ENCODE measurements around the gene SLC8A1.
"Not testable (repeated sequence)": the region's sequence is repeated elsewhere in the genome, so short reads cannot be mapped to it uniquely, and the experiment has no call there.

Gene SLC8A1

DNA sequence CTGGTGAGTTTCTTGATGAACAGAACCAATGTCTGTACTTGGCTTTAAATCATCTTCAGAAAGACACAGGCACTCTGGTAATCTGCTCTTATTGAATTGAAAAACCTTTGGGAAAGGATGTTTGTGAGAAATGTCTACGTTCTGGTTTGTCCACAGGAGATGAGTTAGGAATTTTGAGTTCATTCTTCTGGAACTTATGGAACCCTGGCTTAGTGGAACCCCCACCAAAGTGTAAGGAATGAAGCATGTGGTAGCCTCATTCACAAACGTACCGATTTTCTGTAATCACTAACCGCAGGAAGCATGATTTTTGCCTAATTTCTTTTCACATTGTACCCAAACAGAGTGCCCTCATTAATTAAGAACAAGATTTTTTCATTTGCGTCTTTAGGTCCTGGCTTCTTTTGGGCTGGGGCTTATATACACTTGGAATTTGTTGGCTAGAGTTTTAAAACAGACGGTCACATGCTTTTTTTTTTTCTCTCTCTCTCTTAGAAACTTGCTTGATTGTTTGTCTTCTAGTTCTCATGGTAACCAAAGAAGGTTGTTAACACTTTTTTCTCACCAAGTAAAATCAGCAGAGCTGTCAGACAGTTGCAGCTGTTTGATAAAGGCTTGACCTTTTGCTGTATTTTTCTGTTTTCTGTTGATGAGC lies 358.7 kb downstream of the SLC8A1 start:
- ATAC-seq: no peak

DNA sequence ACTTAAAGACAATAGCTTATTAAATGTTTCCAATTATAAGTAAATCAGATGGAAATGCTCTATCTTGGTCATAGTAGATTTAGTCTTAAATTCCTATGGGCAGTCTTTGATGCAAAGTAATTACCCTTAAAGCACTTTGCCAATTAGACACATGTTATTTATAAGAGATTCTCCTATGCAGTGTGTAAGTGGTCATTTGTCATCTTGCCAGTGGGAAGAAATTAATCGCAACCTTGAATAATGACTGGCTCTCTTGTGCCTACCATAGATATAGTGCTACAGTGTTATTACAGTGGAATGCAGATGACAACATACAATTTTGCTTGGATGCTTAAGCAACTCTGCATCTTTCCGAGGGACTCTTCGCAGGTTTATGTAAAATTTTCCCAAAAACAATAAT lies 361.8 kb downstream of the SLC8A1 start:
- Mint-ChIP-seq H3K4me1 (no peaks in the 10 kb centered on the region), H3K27ac (no peak overlapping the region), H3K36me3 (no peaks in the 10 kb centered on the region), H3K9me3 (peaks cover 10% of the 10 kb centered on the region), H3K4me3 (no peak overlapping the region)
- DNase-seq (ENCODE audit: low spot score in 2 of 2): no peak
- no peak for ATAC-seq

More for the DNA sequence above, 358.7 kb downstream of the SLC8A1 start:
- Mint-ChIP-seq H3K4me3 (no peak overlapping the region), H3K27ac (no peak overlapping the region), H3K4me1 (no peaks in the 10 kb centered on the region), H3K9me3 (peaks cover 11% of the 10 kb centered on the region), H3K36me3 (no peaks in the 10 kb centered on the region)
- DNase-seq (ENCODE audit: low spot score in 2 of 2): no peak

DNA sequence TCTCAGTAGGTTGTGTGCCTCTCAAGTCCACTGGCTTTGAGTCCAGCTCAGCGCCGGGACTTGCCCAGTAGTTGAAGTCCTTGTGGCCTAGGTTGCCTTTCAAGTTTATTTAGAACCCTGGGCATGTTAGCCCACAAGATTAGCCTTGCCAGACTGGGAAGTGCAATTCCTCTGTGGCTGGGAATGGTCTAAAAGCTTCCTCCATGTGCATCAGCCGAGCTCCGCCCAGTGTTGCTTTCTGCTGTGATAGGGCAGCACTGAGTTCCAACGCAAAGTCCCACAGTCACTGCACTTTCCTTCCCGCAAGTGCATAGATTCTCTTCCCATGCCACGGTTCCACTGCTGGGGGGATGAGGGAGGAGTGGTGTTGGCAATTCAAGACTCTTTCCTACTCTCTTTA lies 364.0 kb downstream of the SLC8A1 start:
- no peak for DNase-seq (ENCODE audit: low spot score in 2 of 2)

DNA sequence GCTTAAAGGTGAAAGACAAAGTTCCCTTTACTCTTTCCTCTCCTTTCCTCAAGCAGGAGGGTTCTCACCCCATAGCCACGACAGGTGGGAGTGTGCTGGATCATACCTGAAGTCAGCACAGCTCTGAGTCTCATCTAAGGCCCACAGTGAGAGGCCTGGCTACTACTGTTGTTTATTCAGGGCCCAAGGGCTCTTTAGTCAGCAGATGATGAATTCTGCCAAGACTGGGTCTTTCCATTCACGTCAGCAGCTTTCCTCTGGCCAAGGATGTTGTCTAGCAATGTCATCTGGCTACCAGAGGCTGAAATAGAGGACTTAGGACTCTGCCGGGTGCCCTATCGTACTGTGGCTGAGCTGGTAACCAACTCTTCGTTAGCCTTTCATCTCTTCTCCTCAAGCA lies 364.5 kb downstream of the SLC8A1 start:
- no peaks in the 10 kb centered on the region for H3K4me1 Mint-ChIP-seq
- no peak overlapping the region for H3K4me3 Mint-ChIP-seq
- ATAC-seq (no peak), DNase-seq (ENCODE audit: low spot score in 2 of 2) (no peak)
- H3K36me3 Mint-ChIP-seq: no peaks in the 10 kb centered on the region
- peaks cover 17% of the 10 kb centered on the region for H3K9me3 Mint-ChIP-seq
- H3K27ac Mint-ChIP-seq: no peak overlapping the region

More for the DNA sequence above, 364.0 kb downstream of the SLC8A1 start:
- Mint-ChIP-seq H3K27ac (no peak overlapping the region), H3K4me1 (no peaks in the 10 kb centered on the region), H3K9me3 (peaks cover 17% of the 10 kb centered on the region), H3K4me3 (no peak overlapping the region), H3K36me3 (no peaks in the 10 kb centered on the region)
- no peak for ATAC-seq

DNA sequence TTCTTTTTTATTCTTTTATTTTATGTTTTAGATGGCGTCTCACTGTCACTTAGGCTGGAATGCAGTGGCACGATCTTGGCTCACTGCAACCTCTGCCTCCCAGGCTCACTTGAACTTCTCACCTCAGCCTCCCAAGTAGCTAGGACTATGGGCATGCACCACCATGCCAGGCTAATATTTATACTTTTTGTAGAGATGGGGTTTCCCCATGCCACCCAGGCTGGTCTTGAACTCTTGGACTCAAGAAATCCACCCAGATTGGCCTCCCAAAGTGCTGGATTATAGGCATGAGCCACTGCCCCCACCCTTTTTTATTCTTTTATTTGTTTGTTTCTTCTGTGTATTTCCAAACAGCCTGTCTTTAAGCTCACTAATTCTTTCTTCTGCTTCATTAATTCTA lies 366.1 kb downstream of the SLC8A1 start:
- Mint-ChIP-seq H3K36me3 (no peaks in the 10 kb centered on the region), H3K27ac (no peak overlapping the region), H3K4me1 (no peaks in the 10 kb centered on the region), H3K9me3 (peaks cover 17% of the 10 kb centered on the region), H3K4me3 (no peak overlapping the region)
- DNase-seq (ENCODE audit: low spot score in 2 of 2) (no peak), ATAC-seq (no peak)

DNA sequence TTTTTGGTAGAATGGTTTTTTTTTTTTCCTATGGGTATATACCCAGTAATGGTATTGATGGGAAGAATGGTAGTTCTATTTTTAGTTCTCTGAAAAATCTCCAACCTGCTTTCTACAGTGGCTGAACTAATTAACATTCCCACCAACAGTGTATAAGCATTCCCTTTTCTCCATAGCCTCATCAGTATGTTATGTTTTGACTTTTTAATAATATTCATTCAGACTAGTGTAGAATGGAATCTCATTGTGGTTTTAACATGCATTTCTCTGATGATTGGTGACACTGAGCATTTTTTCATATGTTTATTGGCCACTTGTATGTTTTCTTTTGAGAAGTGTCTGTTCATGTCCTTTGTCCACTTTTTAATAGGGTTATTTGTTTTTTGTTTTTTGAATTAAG lies 378.6 kb downstream of the SLC8A1 start:
- H3K4me1 Mint-ChIP-seq; H3K27ac Mint-ChIP-seq; H3K36me3 Mint-ChIP-seq; DNase-seq (ENCODE audit: low spot score in 2 of 2); H3K4me3 Mint-ChIP-seq; ATAC-seq: not testable (repeated sequence)
- peaks cover 15% of the 10 kb centered on the region for H3K9me3 Mint-ChIP-seq

DNA sequence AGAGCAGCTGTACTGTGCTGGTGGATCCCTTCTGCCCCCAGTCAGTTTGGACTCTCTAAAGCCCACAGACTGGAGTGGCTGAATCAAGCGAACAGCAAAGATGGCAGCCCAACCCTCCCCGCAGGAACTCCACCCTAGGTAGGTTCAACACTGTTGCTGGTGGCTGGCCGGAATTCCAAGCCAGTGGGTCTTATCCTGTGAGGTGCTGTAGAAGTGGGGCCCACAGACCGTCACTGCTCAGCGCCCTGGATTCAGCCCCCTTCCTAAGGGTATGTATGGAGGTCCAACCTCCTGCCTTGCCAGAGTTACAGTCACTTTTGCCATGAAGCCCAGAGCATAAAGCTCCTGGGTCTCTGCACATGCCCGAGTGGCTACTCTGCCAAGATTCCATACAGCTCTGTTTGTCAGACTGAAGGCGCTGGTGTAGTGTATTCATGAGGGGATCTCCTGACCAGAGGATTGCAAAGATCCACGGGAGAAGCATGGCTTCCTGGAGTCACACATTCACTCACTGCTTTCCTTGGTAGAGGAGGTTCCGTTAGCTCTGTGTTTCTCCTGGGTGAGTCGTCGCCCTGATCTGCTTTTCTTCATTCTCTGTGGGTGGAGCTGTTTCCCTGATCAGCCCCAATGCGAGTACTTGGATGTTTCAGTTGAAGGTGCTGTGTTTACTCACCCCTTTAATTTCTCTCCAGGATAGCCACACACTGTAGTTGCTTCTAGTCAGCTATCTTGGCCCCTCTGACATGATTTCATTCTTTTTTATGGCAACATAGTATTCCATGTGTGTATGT lies 379.3 kb downstream of the SLC8A1 start:
- H3K9me3 Mint-ChIP-seq: peaks cover 15% of the 10 kb centered on the region
- H3K36me3 Mint-ChIP-seq: no peaks in the 10 kb centered on the region
- no peaks in the 10 kb centered on the region for H3K4me1 Mint-ChIP-seq
- no peak for DNase-seq (ENCODE audit: low spot score in 2 of 2)
- H3K4me3 Mint-ChIP-seq: no peak overlapping the region
- no peak overlapping the region for H3K27ac Mint-ChIP-seq
- peak; percentile 24 for ATAC-seq

DNA sequence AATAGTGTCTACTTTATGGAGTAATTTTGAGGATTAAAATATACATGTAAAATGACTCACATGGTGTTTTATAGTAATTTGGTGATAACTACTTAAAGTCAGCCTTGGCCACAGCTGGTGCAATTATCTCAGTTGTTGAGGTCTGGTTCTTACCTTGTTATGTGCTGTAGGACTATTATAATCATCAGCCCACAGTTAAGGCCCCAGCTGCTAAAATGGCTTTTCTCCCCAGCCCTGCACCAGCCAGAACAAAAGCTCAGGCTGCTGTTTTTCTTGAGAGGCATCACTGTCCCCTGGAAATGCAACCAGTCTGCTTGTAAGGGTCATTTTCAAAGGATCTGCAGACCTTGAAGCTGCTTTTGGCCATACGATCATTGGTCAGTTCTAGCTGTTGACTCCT lies 389.5 kb downstream of the SLC8A1 start:
- H3K9me3 Mint-ChIP-seq: peaks cover 6% of the 10 kb centered on the region
- H3K36me3 Mint-ChIP-seq: no peaks in the 10 kb centered on the region
- no peaks in the 10 kb centered on the region for H3K4me1 Mint-ChIP-seq
- ATAC-seq: no peak
- no peak overlapping the region for H3K4me3 Mint-ChIP-seq
- no peak overlapping the region for H3K27ac Mint-ChIP-seq
- DNase-seq (ENCODE audit: low spot score in 2 of 2): no peak

DNA sequence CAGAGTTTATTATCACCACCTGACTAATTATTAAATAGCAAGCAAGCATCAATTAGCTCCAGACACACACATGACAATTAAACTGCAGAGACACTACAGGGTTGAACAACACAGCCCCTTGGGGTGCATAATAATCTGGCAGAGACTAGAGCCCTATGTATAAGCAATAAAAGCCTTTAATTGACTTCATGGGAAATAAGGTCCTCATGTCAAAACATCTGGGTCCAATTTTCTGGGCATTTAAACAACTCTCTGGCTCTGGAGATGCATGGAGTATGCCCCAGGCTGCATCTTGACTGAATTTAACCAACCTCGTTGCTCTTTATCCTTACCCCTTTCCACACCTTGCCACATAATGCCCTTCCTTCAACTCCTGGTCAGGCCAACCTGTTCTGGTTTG lies 402.1 kb downstream of the SLC8A1 start:
- Mint-ChIP-seq H3K9me3 (peaks cover 7% of the 10 kb centered on the region), H3K27ac (no peak overlapping the region), H3K4me3 (no peak overlapping the region), H3K4me1 (no peaks in the 10 kb centered on the region), H3K36me3 (no peaks in the 10 kb centered on the region)
- ATAC-seq (no peak), DNase-seq (ENCODE audit: low spot score in 2 of 2) (no peak)

DNA sequence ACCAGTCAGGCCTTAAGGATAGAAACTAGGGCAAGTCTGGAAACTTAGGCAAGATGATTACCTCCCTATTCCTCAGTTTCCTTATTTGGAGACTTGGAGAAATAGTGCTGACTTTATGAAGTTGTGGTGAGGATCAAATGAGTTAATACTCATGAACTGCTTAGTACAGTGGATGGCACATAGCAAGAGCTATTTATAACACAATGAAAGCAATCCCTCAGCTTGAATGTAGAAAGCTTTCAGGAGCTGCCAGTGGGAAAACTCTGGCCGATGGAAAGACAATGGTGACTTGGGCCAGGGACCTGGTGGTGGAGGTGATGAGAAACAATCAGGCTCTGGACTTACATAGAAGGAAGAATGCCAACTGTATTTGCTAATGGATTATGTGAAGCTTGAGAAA lies 403.4 kb downstream of the SLC8A1 start:
- Mint-ChIP-seq H3K4me3 (no peak overlapping the region), H3K4me1 (no peaks in the 10 kb centered on the region), H3K9me3 (peaks cover 7% of the 10 kb centered on the region), H3K36me3 (no peaks in the 10 kb centered on the region), H3K27ac (no peak overlapping the region)
- ATAC-seq: no peak
- DNase-seq (ENCODE audit: low spot score in 2 of 2): no peak

DNA sequence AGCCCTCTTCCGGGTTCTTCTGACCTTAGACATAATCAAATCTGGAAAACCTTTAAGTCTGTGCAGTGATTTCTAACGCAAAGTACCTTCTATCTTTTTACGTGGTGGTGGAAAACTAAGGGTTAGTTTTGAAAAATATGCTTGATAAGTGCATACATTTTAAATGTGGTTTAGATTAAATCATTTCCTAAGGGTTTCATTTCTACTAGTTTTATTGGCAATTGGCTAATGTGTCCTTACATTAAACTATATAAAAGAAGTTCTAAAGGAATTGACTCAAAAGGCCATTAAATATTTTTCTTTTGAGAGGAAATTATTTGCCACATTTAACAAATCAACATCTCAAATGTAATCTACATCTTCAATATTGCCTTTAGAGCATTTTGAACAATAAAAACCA lies 404.5 kb downstream of the SLC8A1 start:
- Mint-ChIP-seq H3K4me1 (no peaks in the 10 kb centered on the region), H3K27ac (no peak overlapping the region), H3K36me3 (no peaks in the 10 kb centered on the region), H3K4me3 (no peak overlapping the region), H3K9me3 (peaks cover 7% of the 10 kb centered on the region)
- ATAC-seq (no peak), DNase-seq (ENCODE audit: low spot score in 2 of 2) (no peak)
